ENCODE results near the gene PLCE1.

Gene PLCE1

GRCh38 chr10:93994438-93994801, 689 bp downstream of the PLCE1 start:
- no peak for DNase-seq (ENCODE audit: low read depth)

DNA sequence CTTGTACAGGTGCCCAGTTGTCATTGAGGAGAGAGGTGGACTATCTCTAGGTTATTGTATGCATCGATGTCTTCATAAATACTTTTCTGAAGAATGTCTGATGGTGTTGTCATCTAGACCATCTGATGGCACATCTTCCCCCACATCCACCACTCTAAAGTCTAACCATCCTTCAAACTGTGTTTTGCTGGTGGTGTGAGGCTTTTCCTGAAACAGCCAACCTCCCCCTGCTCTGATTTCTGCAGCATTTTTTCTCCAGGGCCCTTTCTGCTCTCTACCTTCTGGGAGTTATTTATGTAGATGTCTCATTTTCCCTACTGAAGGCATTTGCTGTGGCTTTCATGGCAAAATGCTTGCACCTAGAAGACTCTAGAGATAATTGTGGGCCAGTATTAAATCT, 1.5 kb downstream of the PLCE1 start:
- DNase-seq (ENCODE audit: low read depth) = no peak

- no peak for DNase-seq (ENCODE audit: low read depth)
Observed at GRCh38 chr10:93995598-93996271, 2.0 kb downstream of the PLCE1 start.

GRCh38 chr10:93996551-93996950, 2.8 kb downstream of the PLCE1 start:
- DNase-seq (ENCODE audit: low read depth) = no peak

- DNase-seq (ENCODE audit: low read depth) = no peak
Observed at GRCh38 chr10:93997546-93997945, 3.8 kb downstream of the PLCE1 start.

DNA sequence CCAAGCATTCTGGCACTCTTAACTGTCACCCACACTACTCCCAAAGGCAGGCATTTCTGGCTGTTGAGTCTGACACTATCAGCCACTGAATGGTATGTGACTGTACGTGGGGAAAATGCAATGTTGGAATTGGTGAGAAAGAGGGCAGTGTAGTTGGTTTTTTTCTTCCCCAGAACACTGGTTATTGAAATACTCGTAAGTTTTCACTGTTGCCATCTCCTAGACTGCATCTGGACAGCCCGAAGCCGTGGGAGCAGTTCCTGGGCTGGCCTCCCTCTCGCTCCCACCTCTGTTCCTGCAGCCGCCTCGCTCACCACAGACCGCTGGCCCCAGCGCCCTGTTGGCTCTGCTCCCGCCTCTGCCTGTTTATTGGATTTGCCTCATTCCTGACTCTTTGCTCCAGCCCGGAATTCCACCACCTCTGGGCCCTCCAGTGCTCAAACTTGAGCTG, 5.7 kb downstream of the PLCE1 start:
- no peak for DNase-seq (ENCODE audit: low read depth)

GRCh38 chr10:94000638-94001415, 7.1 kb downstream of the PLCE1 start:
- no peak for DNase-seq (ENCODE audit: low read depth)

- no peak for DNase-seq (ENCODE audit: low read depth)
Observed at GRCh38 chr10:94001416-94001810, 7.7 kb downstream of the PLCE1 start.

GRCh38 chr10:94002156-94002555, 8.4 kb downstream of the PLCE1 start:
- DNase-seq (ENCODE audit: low read depth) = no peak

DNA sequence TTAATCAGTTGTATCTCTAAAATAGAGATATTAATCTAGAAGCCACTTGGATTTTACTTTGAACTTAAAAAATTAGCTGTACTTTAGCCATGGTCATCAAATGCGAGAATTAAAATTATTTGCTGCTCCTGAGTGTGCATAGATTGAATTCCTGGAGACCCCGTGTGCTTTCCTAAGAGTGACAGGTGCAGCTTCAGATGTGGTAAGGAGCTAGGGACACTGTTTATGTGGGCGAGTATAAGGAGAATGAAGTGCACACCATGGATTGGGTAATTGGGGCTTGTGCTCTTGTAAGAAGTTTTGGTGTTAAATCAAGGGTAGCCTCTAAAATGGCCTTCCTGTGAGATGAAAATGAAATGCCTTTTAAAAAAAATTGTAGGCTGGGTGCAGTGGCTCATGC, 9.8 kb downstream of the PLCE1 start:
- no peak for DNase-seq (ENCODE audit: low read depth)

DNA sequence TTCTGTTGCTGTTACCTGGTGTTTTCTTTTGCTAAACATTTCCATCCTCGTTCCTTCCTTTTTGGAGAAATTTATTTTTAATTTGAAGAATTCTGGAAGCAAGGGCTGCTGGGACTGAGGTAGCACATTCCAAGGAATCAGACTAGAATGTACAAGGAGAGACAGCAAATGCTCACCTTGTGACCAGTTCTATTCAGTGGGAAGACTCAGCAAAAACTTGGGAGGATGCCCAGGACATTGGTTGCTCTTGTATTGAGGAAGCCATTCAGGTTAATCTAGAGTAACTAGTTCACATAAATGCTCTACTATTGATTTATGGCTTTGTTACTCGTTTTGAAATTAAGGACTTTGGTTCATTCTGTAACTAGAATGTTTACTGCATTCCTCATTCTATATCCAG, 11.3 kb downstream of the PLCE1 start:
- DNase-seq (ENCODE audit: low read depth) = no peak

DNA sequence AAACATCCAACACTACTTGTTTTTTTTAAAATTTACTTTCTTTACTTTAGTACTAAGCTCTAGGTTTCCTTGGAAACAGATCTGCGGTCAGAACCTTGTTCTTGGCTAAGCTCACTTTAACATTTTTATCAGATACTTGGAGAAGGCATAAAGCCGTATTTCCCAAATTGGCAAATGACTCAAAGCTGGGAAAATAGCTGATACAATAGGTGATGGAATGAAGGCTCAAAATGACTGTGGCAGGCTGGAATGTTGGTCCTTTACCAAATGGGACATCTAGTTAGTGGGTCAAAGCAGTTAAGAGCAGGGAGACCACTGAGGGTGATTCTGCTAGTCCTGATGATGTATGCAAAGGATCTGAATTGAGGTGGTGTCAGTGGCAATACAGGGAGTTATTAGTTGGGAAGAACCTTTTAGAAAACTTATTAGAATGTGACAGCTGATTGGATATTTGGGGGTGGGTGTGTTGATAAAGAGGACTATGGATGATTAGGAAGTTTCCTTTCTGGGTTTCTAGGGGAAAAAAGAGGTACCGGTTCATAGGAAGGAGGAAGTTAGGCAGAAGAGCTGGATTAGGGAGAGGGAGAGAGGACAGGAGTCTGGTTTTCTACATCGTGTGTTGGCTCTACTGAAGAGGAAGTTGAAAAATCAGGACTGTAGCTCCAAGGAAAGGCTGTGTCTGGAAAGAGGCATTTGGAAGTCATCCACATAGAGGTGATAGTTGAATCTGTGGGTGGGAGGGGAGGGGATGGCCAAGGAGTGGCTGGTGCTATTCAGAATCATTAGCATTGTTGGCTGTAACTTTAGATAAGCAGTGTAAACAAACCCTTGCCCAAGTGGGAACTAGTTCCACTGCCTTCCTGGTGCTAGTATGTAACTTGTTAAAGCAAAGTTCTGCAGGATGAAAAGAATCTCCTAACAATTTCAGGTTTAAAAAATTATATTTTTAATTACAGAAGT, 13.1 kb downstream of the PLCE1 start:
- no peak for DNase-seq (ENCODE audit: low read depth)

GRCh38 chr10:94008526-94008925, 14.8 kb downstream of the PLCE1 start:
- no peak for DNase-seq (ENCODE audit: low read depth)

GRCh38 chr10:94010116-94010515, 16.4 kb downstream of the PLCE1 start:
- no peak for DNase-seq (ENCODE audit: low read depth)

GRCh38 chr10:94010886-94011285, 17.2 kb downstream of the PLCE1 start:
- DNase-seq (ENCODE audit: low read depth) = no peak

DNA sequence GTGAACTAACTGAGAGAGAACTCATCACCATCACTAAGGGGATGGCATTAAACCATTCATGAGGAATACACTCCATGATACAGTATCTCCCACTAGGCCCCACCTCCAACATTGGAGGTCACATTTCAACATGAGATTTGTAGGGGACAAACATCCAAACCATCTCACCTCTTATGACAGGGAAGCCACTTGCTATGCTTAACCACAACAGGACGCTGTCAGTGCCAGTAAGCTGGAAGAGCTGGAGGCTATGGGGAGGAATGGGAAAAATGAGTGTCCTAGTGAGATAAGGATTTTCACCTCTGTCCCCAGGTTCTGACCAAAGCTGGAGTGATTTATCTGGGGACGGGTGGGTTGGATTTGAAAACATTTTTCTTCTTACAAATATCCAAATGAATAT, 17.6 kb downstream of the PLCE1 start:
- no peak for DNase-seq (ENCODE audit: low read depth)

- no peak for DNase-seq (ENCODE audit: low read depth)
Observed at GRCh38 chr10:94012834-94013233, 19.1 kb downstream of the PLCE1 start.

- DNase-seq (ENCODE audit: low read depth) = no peak
Observed at GRCh38 chr10:94013331-94013760, 19.6 kb downstream of the PLCE1 start.

GRCh38 chr10:94014304-94014703, 20.6 kb downstream of the PLCE1 start:
- DNase-seq (ENCODE audit: low read depth) = no peak

- no peak for DNase-seq (ENCODE audit: low read depth)
Observed at GRCh38 chr10:94016727-94017714, 23.3 kb downstream of the PLCE1 start.

- DNase-seq (ENCODE audit: low read depth) = no peak
Observed at GRCh38 chr10:94018107-94018506, 24.4 kb downstream of the PLCE1 start.
